GM12878 (cell line): ENCODE data around the gene NUDT12. TPM values are rescaled to one million over a fixed set of nuclear protein-coding genes. Genes with fewer than 3 reads are reported as not detected.

Experiments used
- ATAC-seq: fragments of 200-7000 bp; cut with Tn5 transposase; 3 replicates; pipeline ENCODE4 v1.9.1; 2020; ENCODE audit warnings: mild to moderate bottlenecking, moderate library complexity
- BruUV-seq: library from RNA; stranded (reverse); fragments of 400-500 nt; replicated peaks from 2 replicates; lab custom pipeline; 2021; lab: Mats Ljungman, UMichigan
- CTCF ChIA-PET: fragments of 300-600 bp; sonication (Branson Sonifier 250); formaldehyde crosslinking; extraction: SDS; loops from one replicate; lab custom pipeline; 2021; ENCODE audit warnings: inconsistent platforms; lab: Yijun Ruan, JAX
- POLR2A ChIA-PET: fragments of 350-600 bp; formaldehyde crosslinking; extraction: SDS; loops from one replicate; lab custom pipeline; 2021; ENCODE audit warnings: inconsistent platforms; lab: Charles Lee
- RAD21 ChIA-PET: fragments of 300-600 bp; sonication (Branson Sonifier 250); formaldehyde crosslinking; loops from one replicate; lab custom pipeline; 2023; ENCODE audit warnings: antibody characterized with exemption; ENCODE audit not compliant: unreplicated experiment; lab: Charles Lee
- SMC1A ChIA-PET: fragments of 300-600 bp; sonication (Branson Sonifier 250); formaldehyde crosslinking; loops from one replicate; lab custom pipeline; 2023; ENCODE audit not compliant: unreplicated experiment, uncharacterized antibody; lab: Charles Lee
- DNase-seq: peaks from one replicate; pipeline ENCODE4 v3.0.0-alpha.2; 2011; ENCODE audit warnings: low read depth, low spot score
- FAIRE-seq: peaks from 3 replicates; lab custom pipeline; 2011; peaks lifted over from hg19 to GRCh38; lab: Jason Lieb, UNC
- H2AFZ ChIP-seq: 2 replicates; pipeline ENCODE4 v1.6.0; 2011; ENCODE audit warnings: low read depth, low read length, control low read depth; ENCODE audit not compliant: control insufficient read depth
- H3K27ac ChIP-seq: 2 replicates; pipeline ENCODE4 v1.5.1; 2011; ENCODE audit warnings: control low read depth; ENCODE audit not compliant: control insufficient read depth, insufficient read depth
- H3K27me3 ChIP-seq, 2 experiments: replicated peaks in 1 of 2; 2 replicates each; pipeline versions ENCODE4 v1.6.0 to v1.6.1; 2011; ENCODE audit warnings: low read length in 1 of 2; ENCODE audit not compliant: control insufficient read depth in 2 of 2, insufficient read depth in 2 of 2
- H3K36me3 ChIP-seq, 2 experiments: 2 replicates each; pipeline ENCODE4 v1.5.1; 2011; ENCODE audit warnings: low read length in 1 of 2; ENCODE audit not compliant: control insufficient read depth in 2 of 2, insufficient read depth in 2 of 2
- H3K4me1 ChIP-seq: 2 replicates; pipeline ENCODE4 v1.6.1; 2011; ENCODE audit warnings: mild to moderate bottlenecking, low read length, moderate library complexity, mixed read lengths; ENCODE audit not compliant: control insufficient read depth, insufficient read depth
- H3K4me2 ChIP-seq: 2 replicates; pipeline ENCODE4 v1.6.0; 2011; ENCODE audit warnings: control low read depth; ENCODE audit not compliant: control insufficient read depth, insufficient read depth
- H3K4me3 ChIP-seq: fragments of 200-600 bp; sonication (generic); 2 replicates; pipeline ENCODE4 v1.5.1; 2016
- H3K79me2 ChIP-seq: 2 replicates; pipeline ENCODE4 v1.6.0; 2011; ENCODE audit warnings: low read length; ENCODE audit not compliant: control insufficient read depth, insufficient read depth
- H3K9ac ChIP-seq: 2 replicates; pipeline ENCODE4 v1.8.0; 2011; ENCODE audit warnings: low read length, control low read depth, mixed read lengths; ENCODE audit not compliant: control insufficient read depth, insufficient read depth
- H3K9me3 ChIP-seq: replicated peaks from 3 replicates; pipeline ENCODE4 v1.5.1; 2011; ENCODE audit warnings: mild to moderate bottlenecking, low read length; ENCODE audit not compliant: control insufficient read depth, insufficient read depth
- H4K20me1 ChIP-seq: 2 replicates; pipeline ENCODE4 v1.6.0; 2011; ENCODE audit not compliant: control insufficient read depth, insufficient read depth
- ESRRA ChIP-seq: IDR thresholded peaks from 2 replicates; pipeline ENCODE4 v1.6.1; 2012; ENCODE audit warnings: mild to moderate bottlenecking, low read length, improper control_type of control experiment
- HDGF ChIP-seq: fragments of 450-650 bp; IDR thresholded peaks from 2 replicates; pipeline ENCODE4 v1.6.1; 2016; ENCODE audit warnings: antibody characterized with exemption
- IRF5 ChIP-seq: fragments of 450-650 bp; IDR thresholded peaks from 2 replicates; pipeline ENCODE4 v1.6.1; 2017; ENCODE audit warnings: borderline replicate concordance
- MXI1 ChIP-seq: fragments of 150-350 bp; IDR thresholded peaks from 2 replicates; pipeline ENCODE4 v1.6.1; 2011; ENCODE audit warnings: low read depth, mild to moderate bottlenecking, inconsistent platforms, low read length, improper control_type of control experiment
- NFIC ChIP-seq: IDR thresholded peaks from 2 replicates; pipeline ENCODE4 v1.6.1; 2012; ENCODE audit warnings: low read depth, mild to moderate bottlenecking, inconsistent platforms, low read length, moderate library complexity
- PAX8 ChIP-seq: fragments of 450-650 bp; IDR thresholded peaks from 2 replicates; pipeline ENCODE4 v1.6.1; 2017; ENCODE audit warnings: mild to moderate bottlenecking, moderate library complexity
- ZNF207 ChIP-seq: fragments of 450-650 bp; IDR thresholded peaks from 2 replicates; pipeline ENCODE4 v1.6.1; 2014; ENCODE audit warnings: antibody characterized with exemption, mild to moderate bottlenecking, borderline replicate concordance
- ZZZ3 ChIP-seq: IDR thresholded peaks from 2 replicates; pipeline ENCODE4 v1.6.1; 2011; ENCODE audit warnings: low read depth; ENCODE audit not compliant: control insufficient read depth, insufficient read length
- WGBS: methylation state at CpG from one replicate; pipeline ENCODE4 v1.1.6; 2016; ENCODE audit warnings: low lambda C conversion rate; ENCODE audit not compliant: insufficient replicate concordance, insufficient coverage; ENCODE audit errors: missing lambda C conversion rate; 5-methylcytosine and 5-hydroxymethylcytosine counted together
- in situ Hi-C: fragments of 300-500 bp; cut with MboI; formaldehyde crosslinking; loops from 9 replicates; pipeline ENCODE4 v1.14.3; 2018; ENCODE audit warnings: mixed read lengths
- intact Hi-C: fragments of 100-400 bp; cut with micrococcal nuclease; formaldehyde crosslinking; loops from one replicate; pipeline ENCODE4 v1.14.2; 2022; ENCODE audit not compliant: unreplicated experiment
- polyA plus RNA-seq, 11 experiments: library from polyadenylated mRNA; depleted of rRNA in 4 of 11; unstranded in 6 of 11; stranded (reverse) in 5 of 11; fragments of >200 nt; fragmentation: Nextera tagmentation in 4 of 11; fragmentation: Illumina TruSeq in 1 of 11; extraction: Ambion mirVana in 4 of 11; extraction: Trizol in 1 of 11; gene quantifications; 1 replicate in 1 of 11; 2 replicates in 10 of 11; pipeline versions ENCODE4 v1.2.1 to v1.2.3, GENCODE V29; 2011 to 2016; ENCODE audit warnings: inconsistent platforms in 2 of 11, missing spikeins in 2 of 11, low read depth in 1 of 11
- total RNA-seq, 4 experiments: library from RNA; depleted of rRNA in 3 of 4; stranded (reverse); fragments of >200 nt in 3 of 4; fragmentation: Illumina TruSeq in 1 of 4; extraction: Trizol in 1 of 4; gene quantifications; 2 replicates each; pipeline versions ENCODE4 v1.2.1 to v1.2.3, GENCODE V29; 2013 to 2021

The NUDT12 gene
- total and polyA plus RNA-seq, 10 of the 15 experiments (the other 5 are each of a cell fraction or from before 2014, with no cell fraction given) = 2.9 to 9.0 (median 5.2) TPM

DNA sequence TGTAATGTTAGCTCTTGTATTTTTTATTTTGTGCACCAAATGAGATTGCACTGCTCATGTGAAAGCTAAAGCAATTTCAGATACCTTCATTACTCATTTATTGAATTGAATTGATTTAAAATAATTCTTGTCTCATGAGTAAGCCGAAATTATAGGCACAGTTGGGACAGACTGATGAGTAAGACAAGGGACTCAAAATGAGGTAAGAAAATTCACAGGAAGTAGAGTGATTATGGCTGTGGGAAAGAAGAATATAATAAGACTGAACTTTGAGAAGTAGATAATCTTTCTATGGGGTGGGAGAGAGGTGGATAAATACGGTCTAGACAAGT, 51.1 kb downstream of the NUDT12 start:
- no peak overlapping the region for H3K4me2 ChIP-seq
- no peak for TF ChIP-seq ZNF207
- TF ChIP-seq IRF5 = no peak
- TF ChIP-seq ESRRA = no peak
- no peak for TF ChIP-seq ZZZ3
- TF ChIP-seq PAX8 = no peak
- TF ChIP-seq HDGF = no peak
- no peak for TF ChIP-seq MXI1
- no peak for TF ChIP-seq NFIC
- in situ Hi-C loops (no loop called here), intact Hi-C loops (no loop called here)
- H3K27ac ChIP-seq = no peak overlapping the region
- WGBS = 0% methylated on average over 2 of the region's 2 CpGs
- H3K9me3 ChIP-seq = no peaks in the 10 kb centered on the region
- no peaks in the 10 kb centered on the region for H3K36me3 ChIP-seq
- DNase-seq = no peak
- H3K79me2 ChIP-seq = no peaks in the 10 kb centered on the region
- no peaks in the 10 kb centered on the region for H3K27me3 ChIP-seq
- H3K9ac ChIP-seq = no peak overlapping the region
- ChIA-PET SMC1A (interaction anchor here (1.1 kb wide), 1 partner anchor 17 kb away, joined by 3 read pairs; no protein-coding TSS in a partner anchor), RAD21 (no interaction called here), CTCF (no interaction called here), POLR2A (no interaction called here)
- H3K4me3 ChIP-seq = no peak overlapping the region
- H3K4me1 ChIP-seq = no peaks in the 10 kb centered on the region
- no peak for FAIRE-seq
- no TSS peak for BruUV-seq
- ATAC-seq = no peak
- no peaks in the 10 kb centered on the region for H4K20me1 ChIP-seq
- H2AFZ ChIP-seq = no peak overlapping the region
